ENCODE measurements around the gene SIX2.

SIX2 gene

GRCh38 chr2:45049569-45050336 is 40.5 kb upstream of the SIX2 start:
- peaks cover 1% of the 10 kb centered on the region for H3K9me3 ChIP-seq (ENCODE audit: insufficient read depth, low read depth, low read length)
- no CpG with 5 or more reads among the region's 19 CpGs for WGBS (ENCODE audit: extremely low coverage, insufficient coverage, insufficient read length)
- no peak overlapping the region for H3K18ac ChIP-seq (ENCODE audit: low read length)

GRCh38 chr2:45047301-45047700 is 38.0 kb upstream of the SIX2 start:
- Histone ChIP-seq H2BK120ac (ENCODE audit: insufficient read depth, low read length, poor library complexity) (no peak overlapping the region), H3K79me1 (ENCODE audit: low read length) (no peaks in the 10 kb centered on the region), H4K8ac (ENCODE audit: low read depth, low read length) (no peak overlapping the region), H4K91ac (ENCODE audit: low read depth, low read length) (no peak overlapping the region), H3K23ac (ENCODE audit: low read length) (no peak overlapping the region), H3K27ac (ENCODE audit: low read depth, low read length) (no peak overlapping the region), H3K4me3 (ENCODE audit: low read depth, low read length) (no peak overlapping the region), H3K9me3 (ENCODE audit: insufficient read depth, low read depth, low read length) (peaks cover 1% of the 10 kb centered on the region), H3K79me2 (ENCODE audit: control insufficient read depth, insufficient read depth, low read length, poor library complexity) (no peaks in the 10 kb centered on the region), H2AK5ac (ENCODE audit: low read length) (no peak overlapping the region), H2AFZ (ENCODE audit: insufficient read depth, low read length, poor library complexity) (no peak overlapping the region), H3K9ac (ENCODE audit: low read length) (no peak overlapping the region), H3K18ac (ENCODE audit: low read length) (no peak overlapping the region), H2BK12ac (ENCODE audit: low read length) (no peak overlapping the region), H4K12ac (ENCODE audit: low read depth, low read length) (no peak overlapping the region), H3K4me1 (ENCODE audit: control insufficient read depth in 1 of 2, insufficient read depth in 2 of 2, low read length in 2 of 2) (no peaks in the 10 kb centered on the region), H3K27me3 (ENCODE audit: insufficient read depth, low read length) (peaks cover under 1% of the 10 kb centered on the region), H3K14ac (ENCODE audit: low read length) (no peak overlapping the region), H3K4ac (ENCODE audit: low read depth, low read length) (no peak overlapping the region), H3K36me3 (ENCODE audit: control insufficient read depth in 1 of 2, insufficient read depth in 2 of 2, low read length in 2 of 2) (no peaks in the 10 kb centered on the region), H2BK5ac (ENCODE audit: low read depth, low read length, poor library complexity) (no peak overlapping the region), H3K4me2 (ENCODE audit: low read length) (no peak overlapping the region)
- DNase-seq, result no peak
- WGBS (ENCODE audit: extremely low coverage, insufficient coverage, insufficient read length), result no CpG with 5 or more reads among the region's 4 CpGs

More at GRCh38 chr2:45049569-45050336, 40.5 kb upstream of the SIX2 start:
- Histone ChIP-seq H2BK5ac (ENCODE audit: low read depth, low read length, poor library complexity) (no peak overlapping the region), H3K79me2 (ENCODE audit: control insufficient read depth, insufficient read depth, low read length, poor library complexity) (no peaks in the 10 kb centered on the region), H3K4me3 (ENCODE audit: low read depth, low read length) (no peak overlapping the region), H2AFZ (ENCODE audit: insufficient read depth, low read length, poor library complexity) (no peak overlapping the region), H2BK12ac (ENCODE audit: low read length) (no peak overlapping the region), H3K4ac (ENCODE audit: low read depth, low read length) (no peak overlapping the region), H3K4me2 (ENCODE audit: low read length) (no peak overlapping the region), H3K27ac (ENCODE audit: low read depth, low read length) (no peak overlapping the region), H4K8ac (ENCODE audit: low read depth, low read length) (no peak overlapping the region), H4K91ac (ENCODE audit: low read depth, low read length) (no peak overlapping the region), H2BK120ac (ENCODE audit: insufficient read depth, low read length, poor library complexity) (no peak overlapping the region), H3K36me3 (ENCODE audit: control insufficient read depth in 1 of 2, insufficient read depth in 2 of 2, low read length in 2 of 2) (no peaks in the 10 kb centered on the region), H3K23ac (ENCODE audit: low read length) (no peak overlapping the region), H3K14ac (ENCODE audit: low read length) (no peak overlapping the region), H2AK5ac (ENCODE audit: low read length) (no peak overlapping the region), H4K12ac (ENCODE audit: low read depth, low read length) (no peak overlapping the region), H3K4me1 (ENCODE audit: control insufficient read depth in 1 of 2, insufficient read depth in 2 of 2, low read length in 2 of 2) (no peaks in the 10 kb centered on the region), H3K27me3 (ENCODE audit: insufficient read depth, low read length) (no peaks in the 10 kb centered on the region), H3K79me1 (ENCODE audit: low read length) (no peaks in the 10 kb centered on the region), H3K9ac (ENCODE audit: low read length) (no peak overlapping the region)
- DNase-seq, result no peak

- no peak overlapping the region for H2BK5ac ChIP-seq (ENCODE audit: low read depth, low read length, poor library complexity)
- H3K4me3 ChIP-seq (ENCODE audit: low read depth, low read length), result no peak overlapping the region
- H3K4me2 ChIP-seq (ENCODE audit: low read length), result no peak overlapping the region
- no peak overlapping the region for H3K9ac ChIP-seq (ENCODE audit: low read length)
- H3K14ac ChIP-seq (ENCODE audit: low read length), result no peak overlapping the region
- no peak overlapping the region for H3K4ac ChIP-seq (ENCODE audit: low read depth, low read length)
- H2BK12ac ChIP-seq (ENCODE audit: low read length), result no peak overlapping the region
- no peaks in the 10 kb centered on the region for H3K36me3 ChIP-seq (ENCODE audit: control insufficient read depth in 1 of 2, insufficient read depth in 2 of 2, low read length in 2 of 2)
- H2AFZ ChIP-seq (ENCODE audit: insufficient read depth, low read length, poor library complexity), result no peak overlapping the region
- H4K8ac ChIP-seq (ENCODE audit: low read depth, low read length), result no peak overlapping the region
- H3K4me1 ChIP-seq (ENCODE audit: control insufficient read depth in 1 of 2, insufficient read depth in 2 of 2, low read length in 2 of 2), result no peaks in the 10 kb centered on the region
- no peak overlapping the region for H3K18ac ChIP-seq (ENCODE audit: low read length)
- H3K79me1 ChIP-seq (ENCODE audit: low read length), result no peaks in the 10 kb centered on the region
- no peak overlapping the region for H2AK5ac ChIP-seq (ENCODE audit: low read length)
- H3K27ac ChIP-seq (ENCODE audit: low read depth, low read length), result no peak overlapping the region
- peaks cover 2% of the 10 kb centered on the region for H3K27me3 ChIP-seq (ENCODE audit: insufficient read depth, low read length)
- DNase-seq, result no peak
- no peak overlapping the region for H4K91ac ChIP-seq (ENCODE audit: low read depth, low read length)
- no peak overlapping the region for H2BK120ac ChIP-seq (ENCODE audit: insufficient read depth, low read length, poor library complexity)
- H4K12ac ChIP-seq (ENCODE audit: low read depth, low read length), result no peak overlapping the region
- no peak overlapping the region for H3K23ac ChIP-seq (ENCODE audit: low read length)
- H3K79me2 ChIP-seq (ENCODE audit: control insufficient read depth, insufficient read depth, low read length, poor library complexity), result no peaks in the 10 kb centered on the region
- peaks cover 1% of the 10 kb centered on the region for H3K9me3 ChIP-seq (ENCODE audit: insufficient read depth, low read depth, low read length)
- no CpG with 5 or more reads among the region's 1 CpG for whole genome bisulfite sequencing (ENCODE audit: extremely low coverage, insufficient coverage, insufficient read length)
Observed at GRCh38 chr2:45046786-45047185, 37.5 kb upstream of the SIX2 start.

DNA sequence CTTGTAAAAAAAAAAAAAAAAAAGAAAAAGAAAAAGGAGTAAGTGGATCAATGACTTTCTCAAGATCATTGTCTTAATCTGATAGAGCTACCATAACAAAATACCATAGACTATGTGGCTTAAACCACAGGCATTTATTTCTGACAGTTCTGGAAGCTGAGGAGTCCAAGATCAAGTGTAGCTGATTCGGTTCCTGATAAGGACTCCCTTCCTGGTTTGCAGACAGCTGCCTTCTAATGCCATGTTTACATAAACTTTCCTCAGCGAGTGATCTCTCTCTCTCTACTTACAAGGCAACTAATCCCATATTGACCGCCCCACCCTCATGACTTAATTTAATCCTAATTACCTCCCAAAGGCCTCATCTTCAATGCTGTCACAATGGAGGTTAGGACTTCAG is 36.5 kb upstream of the SIX2 start:
- no peak overlapping the region for H3K4me2 ChIP-seq (ENCODE audit: low read length)
- no peak overlapping the region for H2BK12ac ChIP-seq (ENCODE audit: low read length)
- H4K8ac ChIP-seq (ENCODE audit: low read depth, low read length), result no peak overlapping the region
- H3K23ac ChIP-seq (ENCODE audit: low read length), result no peak overlapping the region
- no peaks in the 10 kb centered on the region for H3K79me1 ChIP-seq (ENCODE audit: low read length)
- WGBS (ENCODE audit: extremely low coverage, insufficient coverage, insufficient read length), result no CpG with 5 or more reads among the region's 3 CpGs
- H2BK5ac ChIP-seq (ENCODE audit: low read depth, low read length, poor library complexity), result no peak overlapping the region
- no peak overlapping the region for H3K27ac ChIP-seq (ENCODE audit: low read depth, low read length)
- H4K12ac ChIP-seq (ENCODE audit: low read depth, low read length), result no peak overlapping the region
- H2BK120ac ChIP-seq (ENCODE audit: insufficient read depth, low read length, poor library complexity), result no peak overlapping the region
- H3K9me3 ChIP-seq (ENCODE audit: insufficient read depth, low read depth, low read length), result peaks cover 1% of the 10 kb centered on the region
- no peaks in the 10 kb centered on the region for H3K36me3 ChIP-seq (ENCODE audit: control insufficient read depth in 1 of 2, insufficient read depth in 2 of 2, low read length in 2 of 2)
- H3K4me1 ChIP-seq (ENCODE audit: control insufficient read depth in 1 of 2, insufficient read depth in 2 of 2, low read length in 2 of 2), result no peaks in the 10 kb centered on the region
- H3K79me2 ChIP-seq (ENCODE audit: control insufficient read depth, insufficient read depth, low read length, poor library complexity), result no peaks in the 10 kb centered on the region
- peaks cover 2% of the 10 kb centered on the region for H3K27me3 ChIP-seq (ENCODE audit: insufficient read depth, low read length)
- no peak overlapping the region for H3K18ac ChIP-seq (ENCODE audit: low read length)
- no peak for DNase-seq
- no peak overlapping the region for H3K9ac ChIP-seq (ENCODE audit: low read length)
- no peak overlapping the region for H3K4me3 ChIP-seq (ENCODE audit: low read depth, low read length)
- H4K91ac ChIP-seq (ENCODE audit: low read depth, low read length), result no peak overlapping the region
- H3K4ac ChIP-seq (ENCODE audit: low read depth, low read length), result no peak overlapping the region
- no peak overlapping the region for H3K14ac ChIP-seq (ENCODE audit: low read length)
- H2AK5ac ChIP-seq (ENCODE audit: low read length), result no peak overlapping the region
- H2AFZ ChIP-seq (ENCODE audit: insufficient read depth, low read length, poor library complexity), result no peak overlapping the region

All from trophoblast cell (in vitro differentiated cells and primary cell).